Sciatic nerve (tissue), 2 donors: Measurements from ENCODE around the gene CRKL. TPM values are rescaled to one million over a fixed set of nuclear protein-coding genes. Genes with fewer than 3 reads are reported as not detected.

Experiments
- ATAC-seq: fragments of 200-7000 bp; cut with Tn5 transposase; one replicate; pipeline ENCODE4 v1.9.1; 2020; ENCODE audit warnings: mild to moderate bottlenecking, moderate library complexity
- DNase-seq: peaks from one replicate; pipeline ENCODE4 v3.0.0-alpha.2; 2020; ENCODE audit warnings: low spot score
- intact Hi-C: fragments of 100-400 bp; cut with DNase I; formaldehyde crosslinking; loops from one replicate; pipeline ENCODE4 v1.14.2; 2022
- total RNA-seq: library from RNA; stranded (reverse); fragmentation: NEBNext Ultra II Directional; extraction: Animal tissue kit (Norgen Biotek cat#: 25700); gene quantifications from one replicate; pipeline ENCODE4 v1.2.1, GENCODE V29; 2021
- donor health status: DM: no; HTN: no; CAD: no.
- donor health status: DM: no; HTN: no; CAD: no.

CRKL gene
- total RNA-seq, 1 donor from 2014 or later: 61.4 TPM

DNA sequence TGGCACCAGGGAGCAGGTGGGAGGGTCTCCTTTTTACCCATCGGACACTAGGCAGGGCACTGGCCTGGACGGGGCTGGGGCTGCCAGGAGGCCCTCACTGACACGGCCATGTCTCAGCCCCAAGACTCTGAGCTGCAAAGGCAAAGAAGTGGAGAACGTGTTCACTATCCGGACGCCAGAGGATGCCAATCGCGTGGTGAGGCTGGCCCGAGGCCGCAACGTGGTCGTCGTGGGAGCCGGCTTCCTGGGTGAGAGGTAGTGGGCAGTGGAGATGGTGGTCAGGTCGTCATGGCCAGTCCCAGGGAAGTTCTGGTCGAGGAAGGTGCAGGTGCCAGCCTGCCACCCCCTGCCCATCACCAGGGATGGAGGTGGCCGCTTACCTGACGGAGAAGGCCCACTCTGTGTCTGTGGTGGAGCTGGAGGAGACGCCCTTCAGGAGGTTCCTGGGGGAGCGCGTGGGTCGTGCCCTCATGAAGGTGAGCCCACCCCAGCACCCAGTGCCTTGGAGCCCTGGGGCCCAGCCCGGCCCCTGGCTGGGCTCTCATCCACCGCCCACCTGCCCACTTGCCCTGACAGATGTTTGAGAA lies 59.2 kb downstream of the CRKL start:
- DNase-seq: no peak
- intact Hi-C loops: no loop called here
- no peak for ATAC-seq

DNA sequence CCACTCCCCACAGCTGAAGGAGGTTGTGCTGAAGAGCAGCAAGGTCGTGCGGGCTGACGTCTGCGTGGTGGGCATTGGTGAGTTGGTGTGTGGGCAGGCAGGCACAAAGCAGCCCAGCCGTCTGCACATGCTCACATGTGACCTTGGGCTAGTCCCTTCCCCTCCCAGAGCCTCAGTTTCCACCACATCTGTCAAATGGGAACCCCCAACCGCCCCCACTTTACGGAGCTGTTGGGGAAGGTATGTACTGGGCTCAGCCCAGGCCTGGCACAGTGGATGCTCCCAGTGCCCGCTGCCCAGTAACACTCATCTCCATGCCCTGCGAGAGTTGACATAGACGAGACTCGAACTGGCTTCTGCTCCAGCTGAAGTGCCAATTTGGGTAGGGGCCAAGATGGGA lies 59.8 kb downstream of the CRKL start:
- intact Hi-C loops: no loop called here
- ATAC-seq: no peak

DNA sequence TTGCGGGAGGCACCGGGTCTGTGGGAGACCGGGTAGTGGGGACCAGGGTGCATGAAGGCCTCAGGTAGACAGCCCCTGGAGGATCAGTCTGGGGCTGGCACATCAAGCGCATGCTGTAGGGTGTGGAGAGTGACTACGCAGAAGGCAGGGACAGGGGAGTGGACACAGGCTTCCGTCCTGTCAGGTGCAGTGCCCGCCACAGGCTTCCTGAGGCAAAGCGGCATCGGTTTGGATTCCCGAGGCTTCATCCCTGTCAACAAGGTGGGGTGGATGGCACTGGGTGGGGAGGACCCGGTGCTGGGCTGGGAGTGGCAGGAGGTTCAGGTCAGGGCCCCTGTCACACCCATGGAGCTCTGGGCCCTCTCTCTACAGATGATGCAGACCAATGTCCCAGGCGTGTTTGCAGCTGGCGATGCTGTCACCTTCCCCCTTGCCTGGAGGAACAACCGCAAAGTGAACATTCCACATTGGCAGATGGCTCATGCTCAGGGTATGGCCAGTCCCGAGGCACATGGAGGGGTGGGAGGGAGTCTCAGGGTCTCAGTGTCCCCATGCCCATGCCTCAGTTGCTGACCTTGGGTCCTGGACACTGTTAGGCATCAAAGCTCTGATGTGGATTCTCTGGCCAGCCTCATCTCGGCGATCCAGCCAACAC lies 60.4 kb downstream of the CRKL start:
- ATAC-seq (no peak), DNase-seq (no peak)
- intact Hi-C loops: no loop called here

More for the DNA sequence above, 59.8 kb downstream of the CRKL start:
- DNase-seq: no peak

DNA sequence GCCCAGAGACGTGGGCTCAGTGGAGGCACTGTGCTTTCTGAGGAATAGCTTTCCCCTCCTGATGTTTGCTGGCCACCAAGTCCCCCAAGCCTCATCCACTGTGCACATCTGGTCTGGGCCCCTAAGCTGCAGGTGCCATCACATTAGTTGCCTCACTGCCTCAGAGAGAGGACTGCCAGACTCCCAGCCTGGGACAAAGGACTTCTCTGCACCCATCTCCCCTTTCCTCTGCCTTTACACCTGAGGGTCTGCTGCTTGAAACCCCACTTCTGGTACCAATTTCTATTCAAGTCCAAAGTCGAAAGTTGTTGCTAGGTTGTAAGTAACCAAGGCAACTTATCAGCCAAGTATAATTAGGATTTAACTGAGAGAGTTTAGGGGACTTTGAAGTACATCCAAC lies 61.2 kb downstream of the CRKL start:
- no peak for DNase-seq
- no peak for ATAC-seq
- intact Hi-C loops: no loop called here

DNA sequence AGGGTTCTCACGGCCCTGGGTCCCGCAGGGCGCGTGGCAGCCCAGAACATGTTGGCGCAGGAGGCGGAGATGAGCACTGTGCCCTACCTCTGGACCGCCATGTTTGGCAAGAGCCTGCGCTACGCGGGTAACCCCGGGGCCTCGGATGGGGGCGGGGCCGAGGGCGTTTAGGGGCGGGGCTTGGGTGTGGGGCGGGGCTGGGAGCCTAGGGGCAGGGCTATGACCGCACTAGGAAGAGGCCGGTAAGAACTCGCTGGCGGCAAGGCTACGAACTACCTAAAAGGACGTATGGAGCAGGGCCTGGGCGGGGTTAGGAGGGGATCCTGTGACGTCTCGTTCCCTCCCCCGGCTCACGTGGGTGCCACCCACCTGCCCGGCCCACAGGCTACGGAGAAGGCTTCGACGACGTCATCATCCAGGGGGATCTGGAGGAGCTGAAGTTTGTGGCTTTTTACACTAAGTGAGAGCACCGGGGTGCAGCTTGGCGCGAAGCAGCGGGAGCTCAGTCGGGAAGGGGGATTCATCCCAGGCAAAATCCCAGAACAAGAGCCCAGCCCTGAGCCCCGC lies 62.1 kb downstream of the CRKL start:
- intact Hi-C loops: no loop called here
- peak; percentile 71 for ATAC-seq
- DNase-seq: peak; percentile 83

DNA sequence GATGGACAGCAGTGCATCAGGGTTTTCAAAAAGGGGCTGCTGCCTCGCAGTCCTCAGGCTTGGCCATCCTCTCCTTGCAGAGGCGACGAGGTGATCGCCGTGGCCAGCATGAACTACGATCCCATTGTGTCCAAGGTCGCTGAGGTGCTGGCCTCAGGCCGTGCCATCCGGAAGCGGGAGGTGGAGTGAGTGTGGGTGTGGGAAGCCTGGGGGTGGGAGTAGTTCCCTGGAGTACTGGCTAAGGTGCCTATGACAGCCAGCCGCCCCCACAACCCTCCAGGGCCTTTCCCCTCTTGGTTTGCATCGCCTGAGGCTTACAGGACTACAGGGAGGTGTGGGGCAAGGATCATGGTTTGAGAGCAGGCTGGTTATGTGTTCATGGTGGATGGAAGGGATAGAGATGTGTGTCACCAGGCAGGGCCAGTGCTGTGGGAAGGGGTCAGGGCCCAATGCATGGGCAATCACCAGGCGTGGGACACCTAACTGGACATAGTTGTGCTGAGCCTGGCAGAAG lies 62.8 kb downstream of the CRKL start:
- intact Hi-C loops: no loop called here
- ATAC-seq: no peak
- DNase-seq: no peak

DNA sequence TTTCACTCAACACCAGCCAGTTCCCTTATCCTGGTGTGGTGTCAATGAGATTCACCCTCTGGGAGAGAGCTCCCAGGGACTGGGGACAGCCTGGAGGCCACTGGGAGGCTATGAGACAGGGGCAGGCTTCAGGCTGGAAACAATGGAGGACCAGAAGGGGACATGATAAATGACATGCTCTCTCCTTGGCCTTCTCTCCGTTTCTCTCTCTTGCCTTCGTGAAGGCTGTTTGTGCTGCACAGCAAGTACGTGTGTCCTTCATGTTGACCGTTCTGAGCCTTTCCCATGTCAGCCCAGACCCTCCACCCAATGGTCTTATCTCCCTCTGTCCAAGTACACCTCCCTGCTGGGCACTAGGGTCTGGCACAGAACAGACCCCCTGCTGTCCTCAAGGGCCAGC lies 63.3 kb downstream of the CRKL start:
- ATAC-seq (no peak), DNase-seq (no peak)
- intact Hi-C loops: no loop called here

DNA sequence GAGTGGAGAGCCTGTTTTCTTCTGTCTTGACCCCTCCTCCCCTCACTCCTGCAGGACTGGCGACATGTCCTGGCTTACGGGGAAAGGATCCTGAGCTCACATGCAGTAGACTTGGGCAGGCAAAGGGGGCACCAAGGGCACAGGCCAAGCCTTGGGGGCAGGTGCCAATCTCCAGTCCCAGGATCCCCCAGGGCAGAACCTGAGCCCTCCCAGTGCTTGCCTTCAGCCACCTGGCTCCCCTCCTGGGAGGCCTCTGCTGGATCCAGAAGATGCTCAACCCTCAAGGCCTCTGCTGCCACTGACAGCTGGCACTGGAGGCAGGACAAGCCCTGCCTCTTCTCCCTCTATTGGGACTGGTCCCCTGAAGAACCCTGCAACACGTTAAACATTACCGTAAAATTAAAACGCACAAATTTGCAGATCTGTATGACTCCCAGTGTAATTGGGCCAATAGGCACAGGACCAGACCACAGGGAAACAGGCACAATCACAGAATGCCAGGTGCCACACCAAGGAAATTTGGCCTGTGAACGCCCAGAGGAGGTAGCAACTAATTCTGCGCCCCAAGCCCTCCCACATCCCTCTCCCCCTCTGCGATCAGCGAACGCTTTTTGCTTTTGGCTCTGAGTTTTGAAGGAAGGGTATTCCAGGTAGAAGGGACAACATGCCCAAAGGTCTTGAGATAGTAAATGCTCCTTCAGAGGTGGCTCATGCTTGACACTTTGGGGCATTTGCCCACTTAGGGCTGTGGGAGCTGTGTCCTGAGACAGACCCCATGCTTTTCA lies 63.9 kb downstream of the CRKL start:
- intact Hi-C loops: no loop called here
- no peak for DNase-seq
- no peak for ATAC-seq

- ATAC-seq: peak; percentile 94
- intact Hi-C loops: no loop called here
- DNase-seq: peak; percentile 90
Observed at GRCh38 chr22:20981787-20982562, 64.8 kb downstream of the CRKL start, which contains the start of gene LZTR1. LZTR1 (plus strand) TSS chr22:20982297; CDS start chr22:20982372, 75 bp downstream.

- peak; percentile 1 for ATAC-seq
- intact Hi-C loops: no loop called here
- DNase-seq: no peak
Observed at GRCh38 chr22:20982563-20982882, 65.3 kb downstream of the CRKL start.

DNA sequence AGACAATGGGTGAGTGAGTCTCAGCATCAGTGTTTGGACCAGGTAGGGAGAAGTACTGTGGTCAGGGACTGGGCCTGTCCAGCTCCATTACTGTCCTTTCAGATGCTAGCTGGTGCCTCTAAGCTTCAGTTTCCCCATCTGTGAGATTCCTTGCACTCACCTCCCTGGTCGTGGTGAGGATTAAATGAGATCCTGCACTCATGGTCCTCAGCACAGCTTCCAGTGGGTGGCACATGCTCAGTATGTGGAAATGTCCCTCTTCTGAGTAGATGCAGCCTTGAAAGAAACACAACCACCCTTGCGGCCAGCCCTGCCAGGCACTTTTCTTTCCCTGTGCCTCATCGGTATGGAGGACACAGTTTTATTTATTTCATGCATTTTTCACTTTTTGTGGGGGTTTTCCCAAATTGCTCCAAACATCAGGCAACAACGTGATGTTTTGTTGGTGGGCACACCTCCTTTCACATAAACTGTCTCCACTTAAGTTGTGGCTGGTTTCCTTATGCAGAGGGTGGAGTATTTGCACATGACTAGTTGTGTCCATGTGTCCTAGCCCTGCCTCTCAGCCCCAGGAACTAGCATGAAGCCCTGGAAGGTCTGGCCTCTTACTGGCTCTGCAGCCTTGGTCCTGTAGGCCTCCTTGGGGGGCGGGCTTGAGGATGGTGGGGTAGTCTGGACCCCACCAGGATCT lies 66.0 kb downstream of the CRKL start:
- ATAC-seq (no peak), DNase-seq (no peak)
- intact Hi-C loops: no loop called here

- DNase-seq (no peak), ATAC-seq (no peak)
- intact Hi-C loops: no loop called here
Observed at GRCh38 chr22:20985720-20986119, 68.5 kb downstream of the CRKL start.

- DNase-seq: no peak
- no peak for ATAC-seq
- intact Hi-C loops: no loop called here
Observed at GRCh38 chr22:20986365-20986764, 69.2 kb downstream of the CRKL start.

DNA sequence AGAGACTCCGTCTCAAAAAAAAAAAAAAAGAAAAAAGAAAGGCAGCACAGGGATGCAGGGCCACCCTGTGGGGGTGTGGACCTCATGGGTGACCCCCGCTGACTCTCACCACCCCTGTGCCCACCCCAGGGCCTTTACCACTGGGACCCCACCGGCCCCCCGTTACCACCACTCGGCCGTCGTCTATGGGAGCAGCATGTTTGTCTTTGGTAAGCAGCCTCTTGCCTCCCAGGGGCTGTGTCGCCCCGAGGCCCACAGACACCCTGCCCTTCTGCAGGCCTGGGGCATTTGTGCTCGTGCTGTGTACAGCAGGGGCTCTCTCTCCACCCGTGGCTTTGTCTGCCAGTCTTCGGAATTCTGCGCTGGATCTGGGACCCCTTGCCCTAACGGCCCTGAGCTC lies 70.2 kb downstream of the CRKL start:
- ATAC-seq (no peak), DNase-seq (no peak)
- intact Hi-C loops: no loop called here

DNA sequence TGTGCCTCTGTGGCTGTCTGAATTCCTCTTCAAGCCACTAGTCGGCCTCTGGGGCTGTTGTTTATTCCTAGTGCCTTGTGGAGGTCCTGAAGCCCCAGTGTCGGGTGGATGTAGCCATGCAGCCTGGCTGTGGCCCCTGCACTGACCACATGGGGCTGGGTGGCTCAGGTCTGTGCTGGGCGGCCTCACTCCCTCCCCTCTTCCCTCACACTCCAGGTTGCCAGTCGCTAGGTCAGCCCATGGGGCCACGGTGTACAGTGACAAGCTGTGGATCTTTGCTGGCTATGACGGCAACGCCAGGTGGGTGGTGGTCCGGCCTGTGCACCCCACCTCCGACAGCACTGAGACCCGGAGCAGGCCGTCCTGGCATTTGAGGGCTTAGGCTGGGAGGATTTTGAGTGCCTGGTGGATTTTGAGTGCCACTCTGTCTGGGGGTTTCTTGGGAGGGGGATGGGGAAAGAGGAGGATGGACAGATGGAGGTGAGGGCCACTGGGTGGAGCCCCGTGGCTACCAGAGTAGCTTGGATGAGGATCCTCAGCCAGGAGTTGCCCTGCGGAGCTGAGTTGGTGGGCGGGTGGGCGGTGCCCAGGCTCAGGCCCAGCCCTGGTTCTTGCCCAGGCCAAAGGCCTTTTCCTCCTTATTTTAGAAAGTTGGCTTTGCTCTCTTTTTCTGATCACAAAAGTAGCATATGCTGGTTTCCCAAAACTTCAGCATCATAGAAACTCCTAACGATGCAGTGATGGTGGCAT lies 71.5 kb downstream of the CRKL start:
- DNase-seq: no peak
- intact Hi-C loops: no loop called here
- no peak for ATAC-seq

- no peak for DNase-seq
- intact Hi-C loops: no loop called here
- ATAC-seq: no peak
Observed at GRCh38 chr22:20989323-20990138, 72.3 kb downstream of the CRKL start.
